DLD1 (cell line): ENCODE results near the gene SLC38A1.

Experiments
- in situ Hi-C: cut with HindIII; loops from 2 replicates; pipeline ENCODE4 v1.10.0; 2017; ENCODE audit warnings: low sequenced_read_pairs

Gene SLC38A1

DNA sequence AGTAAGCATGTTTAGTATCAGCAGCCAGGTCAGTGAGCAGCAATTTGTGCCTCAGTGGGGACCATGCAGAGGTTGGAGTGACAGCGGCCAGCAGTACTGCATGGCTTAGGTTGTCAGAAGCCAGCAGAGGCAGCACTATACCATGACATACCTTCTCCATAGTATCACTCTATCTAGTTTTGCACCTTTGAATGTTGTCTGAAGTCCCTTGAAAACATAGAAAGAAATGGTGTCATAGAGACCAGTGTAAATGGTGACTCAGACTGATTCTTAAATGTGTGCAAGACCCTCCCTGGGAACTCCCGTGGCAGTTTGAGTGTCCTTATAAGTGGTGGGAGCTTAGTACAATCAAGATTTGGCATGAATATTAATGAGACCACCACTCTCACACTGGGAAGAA is 124.4 kb downstream of the SLC38A1 start:
- in situ Hi-C loops = no loop called here

DNA sequence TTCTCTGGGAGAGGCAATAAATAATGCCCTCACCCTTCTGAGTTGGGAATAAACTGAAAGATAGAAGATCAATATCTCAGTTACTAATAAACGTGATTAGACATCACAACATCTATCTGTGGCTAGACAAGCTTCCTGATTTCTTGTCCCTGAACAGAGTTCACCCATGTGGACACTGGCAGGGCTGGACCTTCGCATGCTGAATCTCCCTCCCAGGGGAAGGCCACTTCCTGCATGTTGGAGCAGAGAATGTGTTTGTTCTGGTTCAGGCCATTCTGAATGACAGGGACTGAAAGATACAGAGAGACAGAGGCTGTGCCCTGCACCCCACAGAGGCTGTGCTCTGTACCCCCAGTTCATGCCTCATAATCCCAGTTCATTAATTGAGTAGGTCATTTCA is 132.6 kb downstream of the SLC38A1 start:
- in situ Hi-C loops = no loop called here

DNA sequence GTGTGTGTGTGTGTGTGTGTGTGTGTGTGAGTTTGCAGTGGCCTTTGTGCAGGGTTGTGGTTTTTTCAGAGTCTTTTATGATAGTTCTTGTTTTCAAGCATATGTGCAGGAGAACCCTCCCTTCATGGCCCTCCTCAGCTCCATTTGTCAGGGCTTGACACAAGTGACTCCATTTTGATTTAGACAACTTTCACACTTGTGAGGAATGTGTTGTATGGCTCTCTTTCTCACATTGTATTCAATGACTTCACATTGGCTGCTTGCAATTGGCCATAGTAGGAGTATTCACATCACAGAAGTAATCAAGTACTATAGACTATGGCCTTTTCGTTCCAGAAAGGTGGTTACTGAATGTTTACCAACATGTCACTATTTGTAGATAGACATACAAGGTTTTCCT is 133.1 kb downstream of the SLC38A1 start:
- in situ Hi-C loops = no loop called here

DNA sequence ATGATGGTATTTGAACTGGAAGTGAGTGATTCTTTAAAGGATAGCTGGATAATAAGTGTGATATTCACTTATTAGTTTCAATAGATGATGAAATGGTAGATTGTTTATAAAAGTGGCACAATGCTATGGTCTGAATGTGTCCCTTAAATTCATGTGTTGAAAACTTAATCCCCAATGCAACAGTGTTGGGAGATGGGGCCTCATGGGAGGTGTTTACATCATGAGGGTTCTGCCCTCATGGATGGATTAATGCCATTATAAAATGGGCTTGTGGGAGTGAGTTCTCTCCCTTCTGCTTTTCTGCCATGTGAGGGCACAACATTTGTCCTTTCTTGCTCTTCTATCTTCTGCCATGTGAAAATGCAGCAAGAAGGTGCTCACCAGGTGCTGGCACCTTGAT is 134.0 kb downstream of the SLC38A1 start:
- in situ Hi-C loops = no loop called here

DNA sequence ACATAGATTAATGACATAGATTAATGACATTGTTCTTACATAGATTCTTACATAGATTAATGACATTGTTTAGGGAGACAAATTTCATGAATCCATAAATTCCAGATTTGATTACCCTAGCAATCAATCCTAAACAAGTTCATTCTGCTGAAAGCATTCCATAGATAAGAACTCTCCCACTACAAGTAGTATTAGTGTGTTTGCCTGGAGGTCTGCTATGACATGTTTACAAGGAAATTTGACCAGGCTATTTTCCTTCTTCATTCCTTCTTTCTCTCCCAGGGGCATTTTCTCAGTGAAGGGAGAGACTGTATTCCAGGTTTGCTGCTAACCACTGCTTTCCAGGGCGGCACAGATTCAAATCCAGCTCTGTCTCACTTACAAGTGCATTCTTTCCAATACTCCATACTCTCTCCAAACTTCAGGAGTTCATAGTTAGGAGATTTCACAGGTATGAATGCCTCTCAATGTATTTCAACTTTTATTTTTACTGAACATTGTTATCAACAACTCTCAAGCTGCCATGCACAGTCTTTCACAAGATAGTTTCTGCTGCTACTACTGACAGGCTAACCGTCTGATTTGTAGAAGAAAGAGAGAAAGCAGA is 134.5 kb downstream of the SLC38A1 start:
- in situ Hi-C loops = no loop called here

DNA sequence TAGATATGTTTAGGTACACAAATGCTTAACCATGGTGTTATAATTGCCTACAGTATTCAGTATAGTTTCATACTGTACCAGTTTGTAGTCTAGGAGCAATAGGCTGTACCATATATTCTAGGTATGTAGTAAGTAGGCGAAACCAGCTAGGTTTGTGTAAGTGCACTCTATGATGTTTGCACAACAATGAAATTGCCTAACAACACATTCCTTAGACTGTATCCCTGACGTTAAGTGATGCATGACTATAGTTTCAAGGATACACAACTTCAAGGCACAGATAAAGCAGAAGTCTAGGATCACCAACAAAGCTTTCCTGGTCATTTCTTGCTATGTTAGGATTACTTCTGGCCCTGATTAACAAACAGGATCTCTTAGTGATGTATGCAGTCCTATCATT is 135.1 kb downstream of the SLC38A1 start:
- in situ Hi-C loops = no loop called here
